ENCODE measurements around the gene RP9.

DNA sequence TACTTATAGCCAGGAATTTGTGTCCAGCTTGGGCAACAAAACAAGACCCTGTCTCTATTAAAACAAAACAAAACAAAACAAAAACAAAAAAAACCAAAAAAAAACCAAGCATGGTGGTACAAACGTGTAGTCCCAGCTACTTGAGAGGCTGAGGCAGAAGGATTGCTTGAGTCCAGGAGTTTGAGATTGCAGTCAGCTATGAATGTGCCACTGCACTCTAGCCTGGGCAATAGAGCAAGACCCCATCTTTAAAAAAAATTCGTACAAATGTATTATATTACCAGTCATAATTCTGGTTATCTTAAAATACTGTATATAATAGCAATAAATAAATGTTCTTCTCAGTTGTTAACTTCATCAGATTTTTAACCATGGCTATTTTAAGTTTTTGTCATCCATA is 17.9 kb upstream of the RP9 start:
- TF ChIP-seq SMAD3 (CRISPR knock-in tag; IDR thresholded peaks at IDR 0.05; ENCODE audit: borderline replicate concordance) (no peak), TEAD4 (CRISPR knock-in tag; IDR thresholded peaks at IDR 0.05) (no peak), SP1 (CRISPR knock-in tag; conservative IDR thresholded peaks at IDR 0.05) (no peak), CREM (CRISPR knock-in tag; IDR thresholded peaks at IDR 0.05) (no peak), CBFB (CRISPR knock-in tag; IDR thresholded peaks at IDR 0.05; ENCODE audit: low read depth) (no peak), ZBTB21 (CRISPR knock-in tag; IDR thresholded peaks at IDR 0.05; ENCODE audit: borderline replicate concordance) (no peak), JUN (CRISPR knock-in tag; IDR thresholded peaks at IDR 0.05) (no peak), ZNF232 (CRISPR knock-in tag; IDR thresholded peaks at IDR 0.05) (no peak), CREB1 (CRISPR knock-in tag; IDR thresholded peaks at IDR 0.05) (no peak)
- TF ChIP-seq, protein P1, sequence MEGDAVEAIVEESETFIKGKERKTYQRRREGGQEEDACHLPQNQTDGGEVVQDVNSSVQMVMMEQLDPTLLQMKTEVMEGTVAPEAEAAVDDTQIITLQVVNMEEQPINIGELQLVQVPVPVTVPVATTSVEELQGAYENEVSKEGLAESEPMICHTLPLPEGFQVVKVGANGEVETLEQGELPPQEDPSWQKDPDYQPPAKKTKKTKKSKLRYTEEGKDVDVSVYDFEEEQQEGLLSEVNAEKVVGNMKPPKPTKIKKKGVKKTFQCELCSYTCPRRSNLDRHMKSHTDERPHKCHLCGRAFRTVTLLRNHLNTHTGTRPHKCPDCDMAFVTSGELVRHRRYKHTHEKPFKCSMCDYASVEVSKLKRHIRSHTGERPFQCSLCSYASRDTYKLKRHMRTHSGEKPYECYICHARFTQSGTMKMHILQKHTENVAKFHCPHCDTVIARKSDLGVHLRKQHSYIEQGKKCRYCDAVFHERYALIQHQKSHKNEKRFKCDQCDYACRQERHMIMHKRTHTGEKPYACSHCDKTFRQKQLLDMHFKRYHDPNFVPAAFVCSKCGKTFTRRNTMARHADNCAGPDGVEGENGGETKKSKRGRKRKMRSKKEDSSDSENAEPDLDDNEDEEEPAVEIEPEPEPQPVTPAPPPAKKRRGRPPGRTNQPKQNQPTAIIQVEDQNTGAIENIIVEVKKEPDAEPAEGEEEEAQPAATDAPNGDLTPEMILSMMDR (IDR thresholded peaks at IDR 0.05): no peak
- TF ChIP-seq, protein P2, sequence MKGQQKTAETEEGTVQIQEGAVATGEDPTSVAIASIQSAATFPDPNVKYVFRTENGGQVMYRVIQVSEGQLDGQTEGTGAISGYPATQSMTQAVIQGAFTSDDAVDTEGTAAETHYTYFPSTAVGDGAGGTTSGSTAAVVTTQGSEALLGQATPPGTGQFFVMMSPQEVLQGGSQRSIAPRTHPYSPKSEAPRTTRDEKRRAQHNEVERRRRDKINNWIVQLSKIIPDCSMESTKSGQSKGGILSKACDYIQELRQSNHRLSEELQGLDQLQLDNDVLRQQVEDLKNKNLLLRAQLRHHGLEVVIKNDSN (CRISPR knock-in tag; IDR thresholded peaks at IDR 0.05): no peak
- TF ChIP-seq, protein P3, sequence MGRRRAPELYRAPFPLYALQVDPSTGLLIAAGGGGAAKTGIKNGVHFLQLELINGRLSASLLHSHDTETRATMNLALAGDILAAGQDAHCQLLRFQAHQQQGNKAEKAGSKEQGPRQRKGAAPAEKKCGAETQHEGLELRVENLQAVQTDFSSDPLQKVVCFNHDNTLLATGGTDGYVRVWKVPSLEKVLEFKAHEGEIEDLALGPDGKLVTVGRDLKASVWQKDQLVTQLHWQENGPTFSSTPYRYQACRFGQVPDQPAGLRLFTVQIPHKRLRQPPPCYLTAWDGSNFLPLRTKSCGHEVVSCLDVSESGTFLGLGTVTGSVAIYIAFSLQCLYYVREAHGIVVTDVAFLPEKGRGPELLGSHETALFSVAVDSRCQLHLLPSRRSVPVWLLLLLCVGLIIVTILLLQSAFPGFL (CRISPR knock-in tag; IDR thresholded peaks at IDR 0.05; ENCODE audit: borderline replicate concordance): no peak
- TF ChIP-seq, protein P4, sequence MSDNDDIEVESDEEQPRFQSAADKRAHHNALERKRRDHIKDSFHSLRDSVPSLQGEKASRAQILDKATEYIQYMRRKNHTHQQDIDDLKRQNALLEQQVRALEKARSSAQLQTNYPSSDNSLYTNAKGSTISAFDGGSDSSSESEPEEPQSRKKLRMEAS (CRISPR knock-in tag; IDR thresholded peaks at IDR 0.05): no peak
